Sigmoid colon (tissue), 4 donors: ENCODE results near the gene CDK14.

Source experiments
- EP300 ChIP-seq, 4 donors: sonication (generic); formaldehyde crosslinking; IDR thresholded peaks; one replicate each; pipeline ENCODE4 v1.6.1; 2017; ENCODE audit warnings: antibody characterized with exemption in 4 of 4
- POLR2A ChIP-seq, 2 donors: fragments of 450-650 bp; IDR thresholded peaks; one replicate each; pipeline ENCODE4 v1.6.1; 2016; ENCODE audit warnings: antibody characterized with exemption in 2 of 2, mild to moderate bottlenecking in 2 of 2, moderate library complexity in 2 of 2
- POLR2AphosphoS5 ChIP-seq, 4 donors: sonication (generic); formaldehyde crosslinking; IDR thresholded peaks; one replicate each; pipeline ENCODE4 v1.6.1; 2017; ENCODE audit warnings: antibody characterized with exemption in 4 of 4
- TF ChIP-seq, protein P1 (sequence below), 4 experiments: fragments of 450-650 bp in 3 of 4; fragments of 200-600 bp in 1 of 4; IDR thresholded peaks; one replicate each; pipeline ENCODE4 v1.5.1; 2016 to 2019; ENCODE audit warnings: antibody characterized with exemption in 4 of 4, mild to moderate bottlenecking in 3 of 4, moderate library complexity in 2 of 4

DNA sequence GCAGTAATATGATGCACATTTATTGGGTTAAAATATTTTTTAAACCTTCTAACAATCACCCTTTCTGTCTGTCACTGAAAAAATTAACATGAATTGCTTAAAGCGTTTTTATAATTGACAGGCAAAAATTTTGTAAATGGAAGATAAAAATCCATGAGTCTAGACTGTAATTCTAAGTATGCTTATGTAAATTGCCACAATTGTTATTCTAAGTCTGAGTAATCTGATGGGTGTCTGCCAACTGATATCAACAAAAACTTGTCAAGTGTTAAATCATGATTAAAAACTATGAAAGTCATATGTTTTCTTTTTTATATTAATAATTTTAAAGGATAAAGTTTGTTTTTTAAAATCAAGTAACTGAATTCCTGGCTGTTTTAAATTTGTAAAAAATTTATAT lies 208.2 kb downstream of the CDK14 start:
- TF ChIP-seq, protein P1, sequence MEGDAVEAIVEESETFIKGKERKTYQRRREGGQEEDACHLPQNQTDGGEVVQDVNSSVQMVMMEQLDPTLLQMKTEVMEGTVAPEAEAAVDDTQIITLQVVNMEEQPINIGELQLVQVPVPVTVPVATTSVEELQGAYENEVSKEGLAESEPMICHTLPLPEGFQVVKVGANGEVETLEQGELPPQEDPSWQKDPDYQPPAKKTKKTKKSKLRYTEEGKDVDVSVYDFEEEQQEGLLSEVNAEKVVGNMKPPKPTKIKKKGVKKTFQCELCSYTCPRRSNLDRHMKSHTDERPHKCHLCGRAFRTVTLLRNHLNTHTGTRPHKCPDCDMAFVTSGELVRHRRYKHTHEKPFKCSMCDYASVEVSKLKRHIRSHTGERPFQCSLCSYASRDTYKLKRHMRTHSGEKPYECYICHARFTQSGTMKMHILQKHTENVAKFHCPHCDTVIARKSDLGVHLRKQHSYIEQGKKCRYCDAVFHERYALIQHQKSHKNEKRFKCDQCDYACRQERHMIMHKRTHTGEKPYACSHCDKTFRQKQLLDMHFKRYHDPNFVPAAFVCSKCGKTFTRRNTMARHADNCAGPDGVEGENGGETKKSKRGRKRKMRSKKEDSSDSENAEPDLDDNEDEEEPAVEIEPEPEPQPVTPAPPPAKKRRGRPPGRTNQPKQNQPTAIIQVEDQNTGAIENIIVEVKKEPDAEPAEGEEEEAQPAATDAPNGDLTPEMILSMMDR (IDR thresholded peaks at IDR 0.05): no peak
- TF ChIP-seq POLR2A (IDR thresholded peaks at IDR 0.05) (no peak), POLR2AphosphoS5 (IDR thresholded peaks at IDR 0.05) (no peak), EP300 (IDR thresholded peaks at IDR 0.05) (no peak)
